HG03139 (cell line): ENCODE data around the gene EHMT1.

Experiments
- ATAC-seq: cut with Tn5 transposase; IDR thresholded peaks from one replicate; pipeline ENCODE4 v1.9.1; 2021; ENCODE audit not compliant: unreplicated experiment

The EHMT1 gene

DNA sequence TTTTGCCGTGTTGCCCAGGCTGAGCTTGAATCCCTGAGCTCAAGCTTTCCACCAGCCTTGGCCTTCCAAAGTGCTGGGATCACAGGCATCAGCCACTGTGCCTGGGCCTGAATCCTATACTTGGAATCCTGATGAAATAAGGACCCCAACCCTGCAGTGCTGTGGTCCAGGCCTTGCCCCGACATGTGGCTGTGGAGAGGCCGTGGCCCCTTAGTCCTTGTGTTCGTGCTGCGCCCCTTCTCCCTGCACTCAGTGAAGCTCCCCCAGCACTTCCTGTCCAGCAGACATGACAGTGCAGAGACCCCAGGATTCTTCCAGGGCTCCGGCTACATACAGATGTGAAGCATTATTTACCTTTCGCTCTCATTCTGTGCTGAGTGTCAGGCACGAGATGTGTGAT is 52.9 kb downstream of the EHMT1 start:
- no peak for ATAC-seq

DNA sequence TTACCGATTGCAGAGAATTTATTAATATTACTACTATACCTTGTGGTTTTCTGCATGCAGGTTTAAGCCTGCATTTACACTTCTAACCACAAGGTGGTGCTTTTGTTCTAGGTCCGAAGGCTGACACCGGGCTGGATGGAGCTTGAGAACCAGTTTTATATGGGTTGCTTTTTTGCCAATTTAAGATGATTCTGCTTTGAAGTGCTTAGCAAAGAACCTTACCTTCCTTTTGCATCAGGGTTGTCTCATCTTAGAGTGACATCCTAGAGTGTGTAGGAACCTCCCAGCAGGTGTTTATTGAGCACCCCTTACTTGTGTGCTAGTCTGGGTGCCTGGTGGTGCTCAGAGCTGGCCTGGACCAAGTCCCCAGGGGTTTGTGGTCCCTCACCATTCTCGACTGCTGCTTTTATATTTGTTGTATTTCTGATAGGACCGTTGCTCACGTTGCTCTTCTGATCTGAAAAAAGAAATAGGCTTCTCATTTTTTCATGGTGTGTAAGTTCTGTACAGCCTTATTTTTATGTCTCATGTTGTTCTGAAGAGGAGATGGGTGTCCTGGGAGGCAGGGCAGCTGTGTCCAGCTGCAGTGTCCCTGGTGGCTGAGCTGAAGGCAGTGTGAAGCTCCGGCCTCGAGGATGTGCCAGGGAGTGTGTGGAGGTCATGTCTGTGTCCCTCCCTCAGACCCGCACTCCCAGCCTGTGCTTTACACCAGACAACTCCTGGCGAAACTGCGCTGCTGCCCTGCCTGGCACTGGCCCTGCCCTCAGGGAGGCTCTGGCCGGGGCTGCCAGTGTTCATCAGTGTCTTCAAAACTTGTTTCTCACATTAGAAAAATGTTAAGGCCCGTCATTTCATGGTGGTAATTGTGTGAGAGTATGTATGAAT is 54.3 kb downstream of the EHMT1 start:
- peak; percentile 70 for ATAC-seq

DNA sequence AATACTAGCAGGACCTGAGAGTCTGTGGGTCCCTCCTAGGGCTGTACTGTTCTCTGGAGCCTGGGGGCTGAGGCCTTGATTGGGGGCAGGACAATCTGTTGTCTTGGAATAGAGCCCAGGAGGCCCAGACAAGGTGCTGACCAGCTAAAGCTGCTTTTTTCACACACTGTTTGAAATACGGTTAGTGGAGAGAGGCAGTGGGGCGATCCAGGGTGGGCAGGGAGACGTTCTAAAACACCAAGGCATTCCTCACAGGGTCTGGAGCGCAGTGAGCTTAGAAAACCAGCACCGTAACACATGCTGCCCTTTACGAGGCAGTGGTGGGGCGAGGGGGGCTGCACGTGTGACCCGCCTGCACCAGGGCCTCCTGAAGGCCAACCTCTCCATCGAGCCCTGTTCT is 55.1 kb downstream of the EHMT1 start:
- no peak for ATAC-seq

DNA sequence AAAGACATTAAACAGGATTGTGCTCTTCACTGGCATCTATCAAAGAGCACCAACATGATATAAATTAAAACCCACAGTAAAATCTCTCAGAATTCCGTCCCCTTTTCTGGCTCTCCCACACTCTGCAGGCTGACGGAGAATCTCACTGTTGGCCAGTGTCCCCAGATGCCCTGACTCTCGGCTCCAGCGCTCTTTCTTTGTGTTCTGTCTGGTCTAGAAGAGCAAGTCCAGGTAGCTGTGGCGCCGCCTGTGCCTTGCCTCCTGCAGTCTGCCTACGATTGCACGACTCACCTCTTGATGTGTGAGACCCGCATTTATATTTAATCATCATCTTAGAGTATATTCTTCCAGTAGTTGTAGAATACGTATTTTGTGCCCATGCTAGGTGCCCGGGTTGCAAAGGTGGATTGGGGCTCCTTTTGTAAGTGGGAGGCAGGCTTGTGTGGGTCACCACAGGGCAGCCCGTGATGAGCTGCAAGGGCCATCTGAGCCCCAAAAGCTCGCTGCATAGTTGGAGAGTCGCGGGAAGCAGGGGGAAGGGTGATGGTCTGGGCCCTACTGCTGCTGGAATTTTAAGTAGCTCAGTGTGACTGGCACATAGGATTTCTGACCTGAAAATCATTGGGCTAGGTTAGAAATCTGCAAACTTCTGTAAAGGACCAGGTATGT is 55.6 kb downstream of the EHMT1 start:
- no peak for ATAC-seq

DNA sequence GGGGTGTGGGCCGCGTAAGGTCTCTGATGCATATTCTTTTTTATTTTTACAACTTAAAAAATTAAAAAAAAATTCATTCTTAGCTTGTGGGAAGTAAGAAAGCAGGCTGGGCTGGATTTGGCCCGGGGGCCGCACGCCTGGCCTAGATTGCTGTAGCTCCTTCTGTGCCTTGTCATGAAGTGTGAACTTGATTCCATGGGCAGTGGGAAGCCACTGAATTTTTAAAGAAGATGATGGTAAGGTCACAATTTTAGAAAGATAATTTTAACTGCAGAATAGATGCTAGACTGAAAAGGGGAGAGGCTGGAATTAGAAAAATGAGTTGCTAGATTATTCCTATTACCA is 56.1 kb downstream of the EHMT1 start:
- no peak for ATAC-seq

DNA sequence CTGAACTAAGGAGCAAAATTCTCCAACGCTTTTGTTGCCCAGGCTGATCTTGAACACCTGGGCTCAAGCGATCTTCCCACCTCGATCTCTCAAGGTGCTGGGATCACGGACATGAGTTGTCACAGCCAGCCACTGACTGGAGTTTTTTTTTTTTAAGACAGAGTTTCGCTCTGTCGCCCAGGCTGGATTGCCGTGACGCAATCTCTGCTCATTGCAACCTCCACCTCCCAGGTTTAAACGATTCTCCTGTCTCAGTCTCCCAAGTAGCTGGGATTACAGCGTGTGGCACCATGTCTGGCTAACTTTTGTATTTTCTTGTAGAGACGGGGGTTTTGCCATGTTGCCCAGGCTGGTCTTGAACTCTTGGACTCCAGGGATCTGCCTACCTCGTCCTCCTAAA is 58.2 kb downstream of the EHMT1 start:
- no peak for ATAC-seq

DNA sequence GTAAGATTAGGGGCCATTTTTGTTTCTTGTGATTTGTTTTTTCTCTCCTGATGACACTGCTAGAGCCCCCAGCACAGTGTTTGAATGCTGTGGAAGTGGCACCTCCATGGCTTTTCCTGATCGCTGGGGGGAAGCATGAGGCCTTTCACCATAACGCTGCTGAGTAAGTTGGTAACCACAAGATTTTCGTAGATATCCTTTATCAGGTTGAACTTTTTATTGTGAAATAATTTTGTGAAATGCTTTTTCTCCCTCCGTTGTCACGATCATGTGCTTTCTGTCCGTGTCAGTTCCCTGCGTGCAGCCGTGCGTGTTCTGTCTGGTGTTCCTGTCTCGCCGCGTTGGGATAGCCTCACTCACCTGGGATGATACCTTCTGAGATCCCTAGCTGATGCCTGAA is 59.4 kb downstream of the EHMT1 start:
- no peak for ATAC-seq

DNA sequence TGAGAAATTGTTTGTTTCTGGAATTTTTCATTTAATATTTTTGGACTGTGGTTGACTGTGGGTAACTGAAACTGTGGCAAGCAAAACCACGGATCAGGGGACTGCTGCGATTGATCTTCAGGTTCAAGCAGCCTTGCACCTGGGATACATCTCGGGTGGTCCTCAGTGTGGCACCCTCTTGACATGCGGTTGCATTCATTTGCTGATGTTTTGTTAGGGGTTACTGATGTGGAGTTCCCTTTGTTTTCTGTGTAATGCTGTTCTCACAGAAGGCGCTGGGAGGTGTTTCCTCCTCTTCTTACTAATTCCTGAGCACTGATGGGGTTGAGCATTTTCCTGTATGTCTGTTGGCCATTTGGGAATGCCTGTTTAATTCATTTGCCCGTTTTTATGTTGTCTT is 60.4 kb downstream of the EHMT1 start:
- ATAC-seq: no peak

DNA sequence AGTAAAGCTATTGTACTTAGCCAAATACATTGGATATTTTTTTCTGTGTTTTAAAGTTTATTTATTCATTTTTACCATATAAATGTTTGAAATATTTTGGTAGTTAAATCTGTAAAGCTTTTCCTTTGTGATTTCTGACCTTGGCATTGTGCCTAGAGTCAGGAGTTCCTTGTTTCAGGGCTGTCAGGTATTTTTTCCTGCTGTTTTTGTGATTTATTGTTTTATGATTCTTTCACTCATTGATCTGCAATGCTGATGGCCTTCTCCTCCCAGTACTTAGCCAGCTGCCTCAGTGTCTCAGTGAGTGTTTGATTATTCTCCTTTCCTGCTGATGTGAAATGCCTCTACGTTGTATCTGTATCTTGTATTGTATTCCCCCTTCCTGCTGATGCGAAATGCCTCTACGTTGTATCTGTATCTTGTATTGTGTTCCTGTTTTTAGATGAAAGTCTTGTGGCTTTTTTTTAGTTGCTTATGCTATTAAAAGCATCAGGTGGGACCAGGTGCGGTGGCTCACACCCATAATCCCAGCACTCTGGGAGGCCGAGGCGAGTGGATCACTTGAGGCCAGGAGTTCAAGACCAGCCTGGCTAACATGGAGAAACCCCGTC is 61.0 kb downstream of the EHMT1 start:
- ATAC-seq: no peak

DNA sequence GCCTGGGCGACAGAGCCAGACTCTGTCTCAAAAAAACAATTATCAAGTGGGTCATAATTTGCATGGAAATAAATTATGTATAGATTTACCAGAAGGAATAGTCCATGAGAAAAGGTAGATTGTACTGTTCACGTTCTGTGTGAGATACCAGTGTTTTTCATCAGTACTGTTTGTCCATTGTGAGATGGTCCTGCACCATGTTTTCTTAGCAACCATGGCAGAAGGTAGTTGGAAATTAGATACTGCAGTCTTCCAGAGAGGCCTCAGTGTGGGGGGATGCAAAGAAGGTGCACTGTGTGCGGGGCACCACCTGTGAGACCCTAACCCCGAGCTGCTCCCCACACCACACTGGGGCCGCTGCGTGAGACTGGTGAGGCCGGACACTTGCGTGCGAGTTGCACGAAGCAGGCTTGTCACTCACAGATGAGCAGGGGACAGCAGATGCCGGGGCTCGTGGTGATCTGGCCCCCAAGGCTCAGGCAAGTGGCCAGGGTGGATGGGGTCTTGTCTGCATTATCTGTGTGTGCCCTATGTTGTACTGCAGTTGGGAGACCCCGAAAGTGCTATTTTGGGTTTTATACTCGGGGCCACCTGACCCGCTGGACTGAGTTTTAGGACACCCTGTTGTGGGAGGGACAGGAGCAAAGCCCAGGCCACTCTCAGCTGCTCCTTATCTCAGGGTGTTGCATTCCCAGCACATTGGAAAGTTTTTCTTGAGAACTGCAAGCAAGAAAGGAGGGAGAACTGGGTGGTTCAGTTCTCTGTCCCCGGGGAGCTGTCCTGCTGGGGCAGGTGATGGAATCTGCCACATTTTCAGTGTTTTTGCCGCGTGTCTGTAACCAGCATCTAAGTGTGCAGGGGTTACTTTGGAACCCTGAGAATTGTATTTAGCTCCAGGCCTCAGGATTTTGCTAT is 61.9 kb downstream of the EHMT1 start:
- no peak for ATAC-seq

DNA sequence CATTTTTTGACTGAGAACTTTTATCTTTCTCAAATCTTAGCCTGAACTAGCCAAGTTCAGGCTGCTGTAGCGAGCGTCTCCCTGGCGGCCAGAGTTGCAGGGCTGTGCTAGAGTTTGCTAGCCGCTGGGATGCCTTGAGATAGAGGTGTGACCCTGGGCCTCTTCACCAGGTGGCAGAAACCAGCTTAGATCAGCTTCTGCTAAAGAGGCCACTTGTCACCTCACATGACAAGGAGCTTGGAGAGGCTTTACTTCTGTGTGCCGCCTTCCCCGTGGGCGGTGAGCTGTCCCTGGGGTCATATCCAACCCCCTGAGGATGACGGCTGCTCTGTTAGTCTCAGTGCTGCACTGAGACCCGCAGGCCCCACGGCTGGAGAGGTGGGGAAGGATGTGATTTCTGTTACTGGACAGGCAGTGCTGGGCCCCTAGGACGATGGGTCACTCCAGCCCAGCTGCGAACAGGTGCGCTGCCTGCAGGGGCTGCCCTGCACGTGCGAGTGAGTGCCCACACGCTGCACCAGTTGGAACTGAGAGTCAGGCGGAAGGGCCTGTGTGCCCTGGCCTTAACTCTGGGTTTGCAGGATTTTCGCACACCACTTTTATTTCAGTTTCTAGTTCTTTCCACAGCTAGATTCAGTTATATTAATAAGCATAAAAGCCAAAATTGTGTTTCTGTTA is 63.8 kb downstream of the EHMT1 start:
- ATAC-seq: no peak

DNA sequence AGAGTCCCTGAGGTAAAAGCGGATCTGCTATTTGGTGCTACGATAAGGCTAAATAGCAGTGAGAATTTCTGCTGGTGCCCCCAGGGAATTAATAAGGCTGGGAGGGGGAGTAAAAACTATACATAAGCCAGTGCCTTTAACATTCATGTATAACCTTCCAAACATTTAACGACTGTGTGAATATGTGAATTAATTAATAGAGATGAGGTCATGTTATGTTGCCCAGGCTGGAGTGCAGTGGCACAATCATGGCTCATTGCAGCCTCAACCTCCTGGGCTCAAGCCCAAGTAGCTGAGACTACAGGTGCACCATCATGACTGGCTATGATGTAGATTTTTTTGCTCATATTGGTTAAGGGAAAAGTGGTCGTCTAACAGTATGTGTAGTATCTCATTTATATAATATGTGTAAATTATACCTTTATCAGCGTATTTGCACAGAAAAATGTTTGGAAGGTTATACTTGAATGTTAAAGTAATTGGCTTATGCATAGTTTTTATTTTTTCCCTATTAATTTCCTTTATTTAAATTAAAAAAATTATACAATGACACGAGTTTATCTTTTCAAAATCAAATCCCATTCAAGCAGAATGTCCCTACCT is 64.6 kb downstream of the EHMT1 start:
- ATAC-seq: no peak

DNA sequence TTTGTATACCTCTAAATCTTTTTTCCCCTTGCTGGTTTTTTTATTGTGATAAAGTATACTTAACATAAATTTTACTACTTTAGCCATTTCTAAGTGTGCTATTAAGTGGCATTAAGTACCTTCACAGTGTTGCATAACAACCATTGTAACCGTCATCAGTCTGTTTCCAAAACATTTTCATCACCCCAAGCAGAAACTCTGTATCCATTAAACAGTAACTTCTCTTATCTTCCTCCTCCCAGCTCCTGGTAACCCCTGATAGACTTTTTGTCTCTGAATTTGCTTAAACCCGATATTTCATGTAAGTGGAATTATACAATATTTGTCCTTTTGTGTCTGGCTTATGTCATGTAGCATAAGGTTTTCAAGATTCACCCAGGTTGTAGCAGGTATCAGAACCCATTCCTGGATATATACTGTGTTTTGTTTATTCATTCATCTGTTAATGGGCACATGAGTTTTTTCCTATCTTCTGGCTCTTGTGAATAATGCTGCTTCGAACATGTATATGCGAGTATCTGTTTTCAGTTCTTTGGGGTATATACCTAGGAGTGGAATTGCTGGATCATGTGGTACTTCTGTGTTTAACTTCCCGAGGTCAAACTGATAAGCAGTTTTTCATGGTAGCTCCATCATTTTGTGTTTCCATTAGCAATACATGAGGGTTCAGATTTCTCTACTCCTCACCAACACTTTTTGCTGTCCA is 66.4 kb downstream of the EHMT1 start:
- no peak for ATAC-seq

DNA sequence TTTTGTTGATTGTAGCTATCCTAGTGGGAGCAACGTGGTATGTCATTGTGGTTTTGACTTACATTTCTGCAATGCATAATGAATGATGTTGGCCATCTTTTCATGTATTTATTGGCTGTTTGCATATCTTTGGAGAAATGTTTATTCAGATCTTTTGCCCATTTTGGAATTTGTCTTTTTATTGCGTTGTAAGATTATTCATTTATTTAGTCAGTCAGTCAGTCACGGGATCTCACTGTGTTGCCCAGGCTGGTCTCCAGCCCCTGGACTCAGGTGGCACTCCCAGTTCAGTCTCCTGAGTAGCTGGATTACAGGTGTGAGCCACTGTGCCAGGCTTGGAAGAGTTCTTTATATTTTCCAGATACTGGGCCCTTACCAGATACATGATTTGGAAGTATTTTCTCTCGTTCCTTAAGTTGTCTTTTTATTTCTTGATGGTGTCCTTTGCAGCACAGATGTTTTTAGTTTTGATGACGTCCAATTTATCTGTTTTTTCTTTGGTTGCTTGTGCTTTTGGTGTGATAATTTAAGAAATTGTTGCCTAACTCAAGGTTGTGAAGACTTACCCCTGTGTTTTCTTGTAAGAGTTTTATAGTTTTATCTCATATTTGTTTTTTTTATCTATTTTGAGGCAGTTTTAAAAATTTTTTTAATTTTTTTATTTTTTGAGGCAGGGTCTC is 67.1 kb downstream of the EHMT1 start:
- ATAC-seq: no peak

DNA sequence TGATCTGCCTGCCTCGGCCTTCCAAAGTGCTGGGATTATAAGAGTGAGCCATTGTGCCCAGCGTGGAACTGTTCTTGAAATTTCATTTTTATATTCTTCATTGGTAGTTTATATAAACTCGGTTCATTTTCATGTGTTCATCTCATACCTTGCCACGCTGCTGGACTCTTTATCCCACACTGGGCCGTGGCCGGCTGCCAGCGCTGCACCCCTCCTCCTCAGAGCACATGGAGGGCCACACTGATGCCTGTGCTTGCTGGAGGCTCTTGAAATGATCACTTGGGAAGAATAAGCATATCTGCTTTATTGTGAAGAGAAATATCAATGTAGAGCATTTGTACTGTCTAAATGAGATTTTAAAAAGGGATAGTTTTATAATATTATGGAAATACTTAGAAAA is 69.5 kb downstream of the EHMT1 start:
- no peak for ATAC-seq

DNA sequence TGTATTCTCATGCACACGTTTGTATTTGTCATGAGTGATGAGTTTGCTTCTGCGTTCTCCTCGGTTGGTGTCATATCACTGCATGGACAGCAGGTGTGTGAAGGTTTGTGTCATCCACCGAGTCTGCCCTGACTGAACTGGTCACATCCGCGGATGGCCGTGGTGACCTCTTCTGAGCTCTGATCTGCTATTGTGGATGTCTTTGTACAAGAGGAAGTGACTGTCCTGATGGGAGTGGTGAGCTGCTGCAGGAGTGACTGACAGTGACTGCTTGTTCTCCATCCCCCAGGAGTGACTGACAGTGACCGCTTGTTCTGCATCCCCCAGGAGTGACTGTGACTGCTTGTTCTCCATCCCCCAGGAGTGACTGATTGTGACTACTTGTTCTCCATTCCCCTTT is 69.9 kb downstream of the EHMT1 start:
- no peak for ATAC-seq

DNA sequence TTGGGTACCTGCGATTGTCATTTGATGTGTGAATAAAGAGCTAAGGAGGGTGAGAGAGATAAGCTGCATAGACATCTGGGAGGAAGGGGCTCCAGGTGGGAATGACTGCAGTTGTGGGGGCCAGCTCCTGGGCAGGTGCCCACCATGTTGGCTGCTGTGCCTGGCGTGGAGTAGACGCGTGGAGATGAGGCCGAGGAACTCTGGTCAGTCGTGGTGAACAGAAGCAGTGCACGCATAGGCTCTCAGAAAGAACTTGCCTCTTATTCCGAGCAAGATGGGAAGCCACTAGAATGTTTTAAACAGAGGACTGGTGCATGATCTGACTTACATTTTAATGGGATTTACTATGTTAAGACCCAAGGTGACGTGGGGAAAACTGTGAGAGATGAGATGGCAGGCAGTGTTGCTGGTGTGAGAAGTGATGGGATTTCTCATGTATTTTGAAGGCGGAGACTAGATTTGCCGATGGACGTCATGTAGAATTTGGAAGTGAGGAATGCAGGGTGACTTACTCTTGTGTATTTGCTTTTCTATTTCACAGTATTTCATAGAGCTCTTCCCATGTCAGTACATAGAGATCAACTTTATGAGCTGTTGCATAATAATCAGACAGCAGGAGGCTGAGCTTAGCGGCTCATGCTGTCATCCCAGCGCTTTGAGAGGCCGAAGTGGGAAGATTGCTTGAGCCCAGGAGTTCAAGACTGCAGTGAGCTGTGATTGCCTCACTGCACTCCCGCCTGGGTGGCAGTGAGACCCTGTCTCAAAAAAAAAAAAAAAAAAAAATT is 71.1 kb downstream of the EHMT1 start:
- no peak for ATAC-seq

DNA sequence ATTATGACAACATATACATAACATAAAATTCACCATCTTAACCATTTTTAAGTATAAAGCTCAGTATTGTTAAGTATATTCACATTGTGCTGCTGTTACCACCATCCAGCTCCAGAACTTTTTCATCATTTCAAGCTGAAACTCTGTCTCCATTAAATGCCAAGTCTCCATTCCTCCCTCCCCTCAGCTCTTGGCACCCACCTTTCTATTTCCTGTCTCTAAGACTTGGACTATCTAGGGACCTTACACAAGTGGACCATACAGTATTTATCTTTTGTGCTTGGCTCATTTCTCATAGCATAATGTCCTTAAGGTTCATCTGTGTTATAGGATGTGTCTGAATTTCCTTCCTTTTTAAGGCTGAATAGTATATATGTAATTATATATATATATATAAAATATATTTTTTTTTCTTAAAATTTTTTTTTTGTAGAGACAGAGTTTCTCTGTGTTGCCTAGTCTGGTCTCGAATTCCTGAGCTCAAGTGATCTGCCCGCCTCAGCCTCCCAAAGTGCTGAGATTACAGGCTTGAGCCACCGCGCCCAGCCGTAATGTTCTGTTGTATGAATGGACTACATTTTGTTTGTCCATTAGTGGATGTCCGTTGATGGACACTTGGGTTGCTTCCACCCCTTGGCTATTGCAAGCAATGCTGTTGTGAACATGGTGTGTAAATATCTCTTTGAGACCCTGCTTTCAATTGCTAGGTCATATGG is 72.3 kb downstream of the EHMT1 start:
- no peak for ATAC-seq
